ENCODE measurements around the gene ALG13.

The ALG13 gene

DNA sequence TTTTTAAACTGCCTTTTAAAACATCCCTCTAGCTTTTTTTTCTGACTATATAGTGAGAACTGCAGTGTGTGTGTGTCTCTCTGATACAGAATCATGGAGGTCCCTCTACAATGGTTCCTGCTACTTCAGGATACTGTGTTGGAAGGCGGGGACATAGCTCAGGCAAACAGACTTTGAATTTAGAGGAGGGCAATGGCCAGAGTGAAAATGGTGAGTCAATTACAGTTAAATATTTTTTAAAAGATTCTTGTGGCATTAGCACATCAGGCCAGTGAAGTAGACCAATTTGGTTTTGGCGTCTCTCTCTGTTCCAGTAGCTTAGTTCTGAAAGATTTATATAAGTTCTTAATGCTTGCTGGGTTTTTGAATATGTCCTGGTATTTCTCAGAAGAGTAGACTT, 47.1 kb downstream of the ALG13 start:
- TF ChIP-seq SIN3A (IDR thresholded peaks at IDR 0.05; ENCODE audit: borderline replicate concordance, insufficient read depth, low read length) = no peak
- no peak for TF ChIP-seq TAF1 (IDR thresholded peaks at IDR 0.05; ENCODE audit: borderline replicate concordance, insufficient read depth, low read length)
- TF ChIP-seq POLR2AphosphoS5 (IDR thresholded peaks at IDR 0.05; ENCODE audit: low read depth, low read length) = no peak
- no peak for TF ChIP-seq REST (IDR thresholded peaks at IDR 0.05; ENCODE audit: insufficient read depth in 1 of 2, low read depth in 2 of 2, low read length in 2 of 2)
- TF ChIP-seq FOXP2 (optimal IDR thresholded peaks at IDR 0.05; ENCODE audit: borderline replicate concordance, extremely low read depth, extremely low read length, insufficient read depth) = no peak

GRCh38 chrX:111731351-111731750, 50.4 kb downstream of the ALG13 start:
- no peak for TF ChIP-seq FOXP2 (optimal IDR thresholded peaks at IDR 0.05; ENCODE audit: borderline replicate concordance, extremely low read depth, extremely low read length, insufficient read depth)
- no peak for TF ChIP-seq REST (IDR thresholded peaks at IDR 0.05; ENCODE audit: insufficient read depth in 1 of 2, low read depth in 2 of 2, low read length in 2 of 2)
- TF ChIP-seq POLR2AphosphoS5 (IDR thresholded peaks at IDR 0.05; ENCODE audit: low read depth, low read length) = no peak
- TF ChIP-seq SIN3A (IDR thresholded peaks at IDR 0.05; ENCODE audit: borderline replicate concordance, insufficient read depth, low read length) = no peak
- TF ChIP-seq TAF1 (IDR thresholded peaks at IDR 0.05; ENCODE audit: borderline replicate concordance, insufficient read depth, low read length) = no peak

DNA sequence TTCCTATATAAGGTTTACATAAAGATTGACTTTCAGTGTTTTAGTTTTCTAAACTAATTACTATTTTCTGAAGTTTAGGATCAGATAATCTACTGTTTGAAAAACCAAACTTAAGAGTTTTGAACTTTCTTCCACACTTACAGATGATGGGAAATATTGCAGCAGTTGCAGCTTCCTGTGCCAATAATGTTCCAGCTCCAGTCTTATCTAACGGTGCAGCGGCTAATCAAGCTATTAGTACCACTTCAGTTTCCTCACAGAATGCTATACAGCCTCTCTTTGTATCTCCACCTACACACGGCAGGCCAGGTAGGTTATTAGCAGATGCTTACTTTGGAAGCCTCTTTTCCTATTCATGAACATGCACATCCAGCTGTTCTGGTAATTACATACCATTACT, 55.6 kb downstream of the ALG13 start:
- TF ChIP-seq SIN3A (IDR thresholded peaks at IDR 0.05; ENCODE audit: borderline replicate concordance, insufficient read depth, low read length) = no peak
- no peak for TF ChIP-seq POLR2AphosphoS5 (IDR thresholded peaks at IDR 0.05; ENCODE audit: low read depth, low read length)
- TF ChIP-seq TAF1 (IDR thresholded peaks at IDR 0.05; ENCODE audit: borderline replicate concordance, insufficient read depth, low read length) = no peak
- no peak for TF ChIP-seq REST (IDR thresholded peaks at IDR 0.05; ENCODE audit: insufficient read depth in 1 of 2, low read depth in 2 of 2, low read length in 2 of 2)
- no peak for TF ChIP-seq FOXP2 (optimal IDR thresholded peaks at IDR 0.05; ENCODE audit: borderline replicate concordance, extremely low read depth, extremely low read length, insufficient read depth)

DNA sequence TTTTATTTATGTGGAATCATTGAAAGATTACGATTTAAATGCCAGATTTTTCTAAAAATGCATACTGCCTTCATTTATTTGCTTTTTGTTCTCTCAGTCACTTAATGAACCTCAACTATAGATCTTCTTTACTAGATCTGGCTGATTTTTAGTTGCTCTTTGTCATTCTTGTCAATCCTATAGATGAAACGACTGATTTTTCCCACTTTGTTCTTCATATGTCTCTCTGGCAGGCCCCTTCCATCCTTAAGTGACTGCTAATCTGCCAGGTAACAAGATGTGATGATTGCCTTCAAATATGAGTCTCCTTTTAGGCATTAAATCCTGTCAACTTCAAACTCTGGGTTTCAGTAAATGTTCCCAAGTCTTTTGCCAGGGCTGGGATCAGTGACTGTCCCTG, 61.0 kb downstream of the ALG13 start:
- no peak for TF ChIP-seq REST (IDR thresholded peaks at IDR 0.05; ENCODE audit: insufficient read depth in 1 of 2, low read depth in 2 of 2, low read length in 2 of 2)
- TF ChIP-seq FOXP2 (optimal IDR thresholded peaks at IDR 0.05; ENCODE audit: borderline replicate concordance, extremely low read depth, extremely low read length, insufficient read depth) = no peak
- no peak for TF ChIP-seq TAF1 (IDR thresholded peaks at IDR 0.05; ENCODE audit: borderline replicate concordance, insufficient read depth, low read length)
- TF ChIP-seq POLR2AphosphoS5 (IDR thresholded peaks at IDR 0.05; ENCODE audit: low read depth, low read length) = no peak
- TF ChIP-seq SIN3A (IDR thresholded peaks at IDR 0.05; ENCODE audit: borderline replicate concordance, insufficient read depth, low read length) = no peak

DNA sequence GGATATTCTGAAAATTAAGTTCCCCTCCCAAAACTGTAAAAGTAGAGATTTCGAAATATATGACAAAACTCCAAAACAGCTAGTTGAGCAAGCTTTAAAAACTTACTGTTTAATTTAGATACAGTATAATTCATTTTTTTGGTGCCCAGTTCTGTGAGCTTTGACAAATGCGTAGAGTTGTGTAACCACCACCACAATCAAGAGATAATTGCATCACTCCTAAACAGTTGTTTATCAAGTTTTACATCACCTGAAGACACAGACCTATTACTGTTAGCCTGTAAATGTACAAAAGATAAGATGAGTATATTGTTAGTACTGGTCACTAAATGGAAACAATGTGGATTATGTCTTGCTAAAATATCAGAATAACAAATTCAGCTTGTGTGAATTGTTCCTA, 62.3 kb downstream of the ALG13 start:
- TF ChIP-seq REST (IDR thresholded peaks at IDR 0.05; ENCODE audit: insufficient read depth in 1 of 2, low read depth in 2 of 2, low read length in 2 of 2) (no peak), POLR2AphosphoS5 (IDR thresholded peaks at IDR 0.05; ENCODE audit: low read depth, low read length) (no peak), SIN3A (IDR thresholded peaks at IDR 0.05; ENCODE audit: borderline replicate concordance, insufficient read depth, low read length) (no peak), FOXP2 (optimal IDR thresholded peaks at IDR 0.05; ENCODE audit: borderline replicate concordance, extremely low read depth, extremely low read length, insufficient read depth) (no peak), TAF1 (IDR thresholded peaks at IDR 0.05; ENCODE audit: borderline replicate concordance, insufficient read depth, low read length) (no peak)

Data from PFSK-1 (cell line).